ENCODE data around the gene TMOD3.

TMOD3 gene

DNA sequence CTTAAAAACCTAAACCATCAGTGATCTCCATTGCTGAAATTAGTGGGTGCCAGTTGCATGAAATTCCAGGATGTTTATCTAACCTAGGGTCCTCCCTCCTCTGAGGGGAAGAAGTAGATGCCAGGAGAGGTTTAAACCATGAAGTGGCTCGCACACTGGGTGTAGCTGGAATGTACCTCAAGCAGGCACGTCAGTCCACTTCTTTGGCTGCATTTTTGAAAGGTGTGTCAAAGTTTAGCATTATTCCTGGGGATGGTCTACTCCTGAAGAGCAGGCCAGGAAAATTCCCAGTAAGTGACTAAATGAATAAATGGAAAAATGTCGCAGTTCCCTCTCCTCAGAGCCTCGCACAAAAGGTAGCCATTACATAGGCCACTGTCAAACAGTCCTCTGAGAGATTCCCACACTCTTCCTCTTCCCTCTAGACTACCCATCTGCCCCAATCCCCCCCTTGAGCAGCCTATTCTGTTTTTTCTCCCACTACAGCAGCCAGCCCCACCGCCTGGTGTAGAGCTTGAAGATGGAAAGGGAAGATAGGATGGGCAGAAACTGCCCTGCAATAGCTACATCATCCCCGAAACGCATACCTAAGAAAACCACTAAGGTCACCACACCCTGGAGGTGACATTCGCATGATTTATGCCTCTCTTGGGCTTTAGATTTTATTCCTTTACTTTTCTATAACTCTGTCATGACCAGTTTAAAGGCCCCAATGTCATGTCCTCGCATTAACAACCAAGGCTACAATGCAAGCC is 655 bp upstream of the TMOD3 start:
- no peak for DNase-seq (ENCODE audit: low spot score)

GRCh38 chr15:51830276-51830806 is 888 bp downstream of the TMOD3 start:
- DNase-seq (ENCODE audit: low spot score) = no peak

DNA sequence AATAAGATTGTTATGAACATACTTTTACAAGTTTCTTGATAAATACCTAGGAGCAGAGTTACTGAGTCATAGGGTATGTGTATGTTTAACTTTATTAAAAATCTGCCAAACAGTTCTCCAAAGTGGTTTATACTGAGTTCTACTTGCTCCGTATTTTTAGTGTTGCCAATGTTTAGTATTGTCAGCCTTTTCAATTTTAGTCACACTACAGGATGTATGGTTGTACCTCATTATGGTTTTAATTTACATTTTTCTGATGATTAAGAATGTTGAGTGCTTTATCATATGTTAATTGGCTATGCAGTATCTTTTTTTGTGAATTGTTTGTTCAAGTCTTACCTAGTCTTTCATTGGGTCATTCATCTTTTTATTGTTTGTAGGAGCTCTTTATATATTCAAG is 4.3 kb downstream of the TMOD3 start:
- DNase-seq (ENCODE audit: low spot score) = no peak

- DNase-seq (ENCODE audit: low spot score) = no peak
These were observed 8.4 kb downstream of the TMOD3 start for GRCh38 chr15:51837792-51838251.

GRCh38 chr15:51838270-51838669 is 8.8 kb downstream of the TMOD3 start:
- no peak for DNase-seq (ENCODE audit: low spot score)

- no peak for DNase-seq (ENCODE audit: low spot score)
These were observed 11.2 kb downstream of the TMOD3 start for GRCh38 chr15:51840692-51841091.

DNA sequence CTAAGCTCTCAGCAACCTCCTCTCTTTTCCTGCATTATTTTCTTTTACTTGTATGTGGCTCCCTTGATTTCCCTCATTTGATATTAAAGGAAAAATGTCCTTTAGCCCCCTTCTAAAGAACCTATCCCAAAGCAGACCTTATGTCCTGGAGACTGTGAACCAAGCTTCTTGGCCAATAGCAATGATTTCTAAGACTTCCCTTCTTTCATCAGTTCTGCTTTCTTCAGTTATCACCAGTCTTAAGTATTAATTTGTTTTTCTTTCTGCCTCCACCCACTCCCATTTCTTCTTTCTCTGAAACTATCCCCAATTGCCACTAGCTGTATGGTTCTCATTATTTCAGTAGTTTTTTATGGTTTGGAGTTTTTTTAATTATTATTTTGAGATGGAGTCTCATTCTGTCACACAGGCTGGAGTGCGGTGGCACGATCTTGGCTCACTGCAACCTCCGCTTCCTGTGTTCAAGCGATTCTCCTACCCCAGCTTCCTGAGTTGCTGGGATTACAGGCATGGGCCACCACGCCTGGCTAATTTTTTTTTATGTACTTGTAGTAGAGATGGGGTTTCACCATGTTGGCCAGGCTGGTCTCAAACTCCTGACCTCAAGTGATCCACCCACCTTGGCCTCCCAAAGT is 12.1 kb downstream of the TMOD3 start:
- DNase-seq (ENCODE audit: low spot score) = no peak

GRCh38 chr15:51842265-51842664 is 12.8 kb downstream of the TMOD3 start:
- DNase-seq (ENCODE audit: low spot score) = no peak

- DNase-seq (ENCODE audit: low spot score) = no peak
These were observed 13.6 kb downstream of the TMOD3 start for GRCh38 chr15:51842852-51843737.

GRCh38 chr15:51844747-51845426 is 15.4 kb downstream of the TMOD3 start:
- DNase-seq (ENCODE audit: low spot score) = no peak

DNA sequence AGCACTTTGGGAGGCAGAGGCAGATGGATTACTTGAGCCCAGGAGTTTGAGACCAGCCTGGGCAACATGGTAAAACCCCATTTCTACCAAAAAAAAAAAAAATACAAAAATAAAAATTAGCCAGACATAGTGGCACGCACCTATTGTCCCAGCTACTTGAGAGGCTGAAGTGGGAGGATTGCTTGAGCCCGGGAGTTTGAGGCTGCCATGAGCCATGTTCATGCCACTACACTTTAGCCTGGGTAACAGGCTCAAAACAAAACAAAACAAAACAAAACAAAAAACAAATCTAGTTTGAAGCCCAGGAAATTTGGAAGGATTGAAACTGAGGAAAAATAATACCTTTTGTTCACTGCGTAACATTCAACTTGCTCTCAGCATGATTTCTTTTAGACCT is 16.6 kb downstream of the TMOD3 start:
- DNase-seq (ENCODE audit: low spot score) = no peak

DNA sequence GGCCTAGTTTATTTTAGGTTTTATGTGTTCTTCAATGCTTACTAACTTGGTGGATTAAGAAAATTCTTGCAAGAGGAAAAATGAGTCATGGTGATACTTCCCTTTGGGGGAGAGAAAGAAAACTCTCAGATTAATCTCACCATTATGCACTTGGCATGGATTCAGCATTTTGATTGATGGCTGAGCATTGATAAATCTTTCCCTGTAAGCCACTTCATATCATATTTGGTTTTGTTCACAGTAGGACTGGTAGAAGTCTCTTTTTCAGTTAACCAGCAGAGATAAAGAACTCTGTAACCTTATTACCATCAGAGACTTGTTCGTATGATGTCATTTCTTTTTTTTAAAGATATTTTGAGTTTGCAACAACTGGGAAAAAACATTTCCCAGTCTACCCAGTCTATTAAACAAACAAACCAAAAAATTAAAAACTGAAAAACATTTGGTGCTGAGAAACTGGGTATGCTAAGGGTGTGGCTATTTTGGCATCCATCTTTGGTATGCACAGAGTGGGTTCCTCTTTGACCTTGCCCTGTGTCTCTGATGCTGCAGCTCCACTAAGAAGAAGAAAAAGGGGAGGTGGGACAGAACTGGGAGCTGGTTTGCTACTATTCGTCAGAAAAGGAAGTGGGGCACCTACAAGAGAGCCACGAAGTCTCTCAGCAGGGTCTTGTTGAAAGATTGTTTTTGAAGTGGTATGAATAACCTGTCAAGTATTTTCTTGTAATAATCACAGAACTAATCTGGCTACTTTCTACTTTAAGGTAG is 17.2 kb downstream of the TMOD3 start:
- no peak for DNase-seq (ENCODE audit: low spot score)

- DNase-seq (ENCODE audit: low spot score) = no peak
These were observed 19.4 kb downstream of the TMOD3 start for GRCh38 chr15:51848811-51849210.

DNA sequence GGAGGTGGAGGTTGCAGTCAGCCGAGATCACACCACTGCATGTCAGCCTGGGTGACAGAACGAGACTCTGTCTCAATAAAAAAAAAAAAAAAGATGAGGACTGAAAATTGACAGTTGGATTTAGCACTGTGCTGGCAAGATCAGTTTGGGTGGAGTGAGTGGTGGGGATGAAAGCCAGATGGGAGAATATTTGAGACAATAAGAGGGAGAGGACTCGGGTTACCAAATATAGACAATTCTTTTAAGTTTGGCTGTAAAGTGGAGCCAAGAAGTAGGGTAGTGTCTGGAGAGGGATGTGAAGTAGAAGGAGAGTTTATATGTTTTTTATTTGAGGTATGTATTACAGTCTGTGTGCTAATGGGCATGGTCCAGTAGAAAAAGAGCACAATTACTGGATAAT is 20.4 kb downstream of the TMOD3 start:
- no peak for DNase-seq (ENCODE audit: low spot score)

DNA sequence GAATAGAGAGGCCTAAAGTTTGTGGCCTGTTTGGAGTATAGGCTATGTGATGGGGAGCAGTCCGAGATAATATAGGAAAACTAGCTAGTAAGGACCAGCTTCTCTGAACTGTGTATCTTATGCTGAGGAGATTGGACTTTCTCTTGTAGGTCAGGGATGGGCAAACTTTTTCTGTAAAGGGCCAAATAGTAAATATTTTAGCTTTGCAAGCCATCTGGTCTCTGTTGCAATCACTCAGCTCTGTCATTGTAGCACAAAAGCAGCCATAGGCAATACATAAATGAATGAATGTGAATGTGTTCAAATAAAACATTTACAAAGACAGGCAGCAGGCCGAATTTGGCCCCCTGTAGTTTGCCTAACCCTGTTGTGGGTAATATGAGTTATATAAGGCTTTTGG is 24.5 kb downstream of the TMOD3 start:
- DNase-seq (ENCODE audit: low spot score) = no peak

- DNase-seq (ENCODE audit: low spot score) = no peak
These were observed 26.2 kb downstream of the TMOD3 start for GRCh38 chr15:51855612-51856011.

GRCh38 chr15:51856714-51857380 is 27.4 kb downstream of the TMOD3 start:
- DNase-seq (ENCODE audit: low spot score) = no peak

GRCh38 chr15:51861557-51862359 is 32.3 kb downstream of the TMOD3 start:
- no peak for DNase-seq (ENCODE audit: low spot score)

DNA sequence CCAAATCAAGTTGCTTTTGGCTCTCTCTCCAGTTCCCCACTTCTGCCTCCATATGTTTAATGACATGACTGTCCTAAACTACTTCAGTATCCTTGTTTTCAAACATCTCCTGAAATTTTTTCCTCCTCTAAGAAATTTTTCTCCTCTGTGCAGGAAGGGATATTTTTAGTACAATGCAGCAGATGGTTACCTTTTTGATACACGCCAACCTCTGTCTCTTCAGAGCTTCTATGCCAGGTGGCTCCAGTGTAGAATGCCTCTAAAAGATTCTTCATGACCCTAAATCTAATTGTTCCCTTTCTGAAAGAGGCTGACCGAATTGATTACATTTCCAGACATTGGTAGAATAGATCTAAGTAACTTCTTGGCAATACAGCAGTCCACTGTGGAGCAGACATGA is 33.7 kb downstream of the TMOD3 start:
- DNase-seq (ENCODE audit: low spot score) = no peak
